Neural progenitor cell (in vitro differentiated cells): ENCODE results near the gene ZKSCAN4. TPM values are rescaled to one million over a fixed set of nuclear protein-coding genes. Genes with fewer than 3 reads are reported as not detected.

Experiments used
- DNase-seq: peaks from one replicate; pipeline ENCODE4 v3.0.0-alpha.2; 2016; ENCODE audit warnings: low spot score
- H2AFZ ChIP-seq: fragments of 200-600 bp; sonication (generic); replicated peaks from 2 replicates; pipeline ENCODE4 v1.6.1; 2016; ENCODE audit warnings: antibody characterized with exemption
- H3F3A ChIP-seq: fragments of 200-600 bp; sonication (generic); 2 replicates; pipeline ENCODE4 v1.6.1; 2016; ENCODE audit warnings: antibody characterized with exemption, low read depth
- H3K27ac ChIP-seq: fragments of 200-600 bp; sonication (generic); 2 replicates; pipeline ENCODE4 v1.5.1; 2016; ENCODE audit warnings: mild to moderate bottlenecking
- H3K27me3 ChIP-seq: fragments of 200-600 bp; sonication (generic); 2 replicates; pipeline ENCODE4 v1.6.1; 2016; ENCODE audit warnings: mild to moderate bottlenecking, moderate library complexity
- H3K36me3 ChIP-seq: fragments of 200-600 bp; sonication (generic); 2 replicates; pipeline ENCODE4 v1.5.1; 2016
- H3K4me1 ChIP-seq: fragments of 200-600 bp; sonication (generic); 2 replicates; pipeline ENCODE4 v1.6.1; 2016; ENCODE audit warnings: mixed run types
- H3K4me2 ChIP-seq: fragments of 200-600 bp; sonication (generic); 2 replicates; pipeline ENCODE4 v1.6.1; 2016
- H3K4me3 ChIP-seq: fragments of 200-600 bp; sonication (generic); 2 replicates; pipeline ENCODE4 v1.5.1; 2016
- H3K79me2 ChIP-seq: fragments of 200-600 bp; sonication (generic); 2 replicates; pipeline ENCODE4 v1.6.1; 2016; ENCODE audit warnings: low read depth
- H3K9ac ChIP-seq: fragments of 200-600 bp; sonication (generic); 2 replicates; pipeline ENCODE4 v1.6.1; 2016
- H3K9me3 ChIP-seq: fragments of 200-600 bp; sonication (generic); 2 replicates; pipeline ENCODE4 v1.5.1; 2016; ENCODE audit warnings: low read depth
- H4K20me1 ChIP-seq: fragments of 200-600 bp; sonication (generic); 2 replicates; pipeline ENCODE4 v1.6.1; 2016; ENCODE audit warnings: low read depth
- H3K27ac Mint-ChIP-seq: 3 replicates; pipeline ENCODE4 v1.8.0; 2021; ENCODE audit warnings: mixed read lengths
- H3K27me3 Mint-ChIP-seq: 2 replicates; pipeline ENCODE4 v1.8.0; 2022; ENCODE audit warnings: low read depth, mild to moderate bottlenecking, inconsistent platforms, moderate library complexity, mixed read lengths; ENCODE audit not compliant: insufficient read depth
- H3K36me3 Mint-ChIP-seq: 3 replicates; pipeline ENCODE4 v1.8.0; 2021; ENCODE audit warnings: mixed read lengths
- H3K4me1 Mint-ChIP-seq: 3 replicates; pipeline ENCODE4 v1.8.0; 2021; ENCODE audit warnings: mixed read lengths
- H3K4me3 Mint-ChIP-seq: 3 replicates; pipeline ENCODE4 v1.8.0; 2021; ENCODE audit warnings: mild to moderate bottlenecking, moderate library complexity, mixed read lengths
- H3K9me3 Mint-ChIP-seq: 3 replicates; pipeline ENCODE4 v1.8.0; 2020; ENCODE audit warnings: mixed read lengths
- CTCF ChIP-seq: fragments of 200-600 bp; sonication (generic); IDR thresholded peaks from 2 replicates; pipeline ENCODE4 v1.5.1; 2017; ENCODE audit warnings: antibody characterized with exemption, mild to moderate bottlenecking
- EZH2 ChIP-seq: fragments of 200-600 bp; sonication (generic); IDR thresholded peaks from 2 replicates; pipeline ENCODE4 v1.6.1; 2017; ENCODE audit warnings: antibody characterized with exemption, mild to moderate bottlenecking, moderate library complexity
- EZH2phosphoT487 ChIP-seq: fragments of 200-600 bp; sonication (generic); IDR thresholded peaks from 2 replicates; pipeline ENCODE4 v1.6.1; 2017; ENCODE audit warnings: antibody characterized with exemption
- total RNA-seq: library from RNA; depleted of rRNA; stranded (reverse); fragments of >200 nt; gene quantifications from 2 replicates; pipeline ENCODE4 v1.2.3, GENCODE V29; 2015; ENCODE audit warnings: low replicate concordance

ZKSCAN4 gene
- total RNA-seq, 1 donor from 2014 or later = 5.9 TPM

- TF ChIP-seq CTCF (no peak), EZH2 (no peak), EZH2phosphoT487 (no peak)
- no peak overlapping the region for H3K9ac ChIP-seq
- peaks cover 2% of the 10 kb centered on the region for H3K79me2 ChIP-seq
- H3K27ac Mint-ChIP-seq = no peak overlapping the region
- H3K27ac ChIP-seq = no peak overlapping the region
- H3K4me1 Mint-ChIP-seq = peaks cover 5% of the 10 kb centered on the region
- no peaks in the 10 kb centered on the region for H4K20me1 ChIP-seq
- no peaks in the 10 kb centered on the region for H3K9me3 ChIP-seq
- H3K4me3 Mint-ChIP-seq = no peak overlapping the region
- no peak for DNase-seq
- no peaks in the 10 kb centered on the region for H3K9me3 Mint-ChIP-seq
- H2AFZ ChIP-seq = no peak overlapping the region
- H3K27me3 ChIP-seq = peaks cover 67% of the 10 kb centered on the region
- H3K36me3 Mint-ChIP-seq = no peaks in the 10 kb centered on the region
- no peaks in the 10 kb centered on the region for H3F3A ChIP-seq
- no peaks in the 10 kb centered on the region for H3K4me1 ChIP-seq
- peaks cover 11% of the 10 kb centered on the region for H3K27me3 Mint-ChIP-seq
- no peaks in the 10 kb centered on the region for H3K36me3 ChIP-seq
- H3K4me2 ChIP-seq = no peak overlapping the region
- no peak overlapping the region for H3K4me3 ChIP-seq
Measured at GRCh38 chr6:28220257-28221133, 31.6 kb downstream of the ZKSCAN4 start.

- Histone ChIP-seq H3K4me1 (no peaks in the 10 kb centered on the region), H3K79me2 (no peaks in the 10 kb centered on the region), H3F3A (peaks cover 4% of the 10 kb centered on the region), H3K27me3 (peaks cover 75% of the 10 kb centered on the region), H3K36me3 (no peaks in the 10 kb centered on the region), H3K9ac (no peak overlapping the region), H2AFZ (peak overlapping the region; percentile 96), H3K4me3 (peak overlapping the region; percentile 57), H3K4me2 (peak overlapping the region; percentile 78), H4K20me1 (no peaks in the 10 kb centered on the region), H3K9me3 (no peaks in the 10 kb centered on the region), H3K27ac (no peak overlapping the region)
- Mint-ChIP-seq H3K27me3 (peaks cover 10% of the 10 kb centered on the region), H3K9me3 (no peaks in the 10 kb centered on the region), H3K27ac (no peak overlapping the region), H3K4me3 (peak overlapping the region; percentile 81), H3K4me1 (no peaks in the 10 kb centered on the region), H3K36me3 (no peaks in the 10 kb centered on the region)
- TF ChIP-seq CTCF (no peak), EZH2 (peak; percentile 45), EZH2phosphoT487 (no peak)
- peak; percentile 69 for DNase-seq
Measured at GRCh38 chr6:28218312-28219248, 33.5 kb downstream of the ZKSCAN4 start.

GRCh38 chr6:28217890-28218289, 34.2 kb downstream of the ZKSCAN4 start:
- Histone ChIP-seq H4K20me1 (no peaks in the 10 kb centered on the region), H3K9ac (no peak overlapping the region), H2AFZ (no peak overlapping the region), H3K79me2 (no peaks in the 10 kb centered on the region), H3K4me3 (no peak overlapping the region), H3K9me3 (no peaks in the 10 kb centered on the region), H3K36me3 (no peaks in the 10 kb centered on the region), H3K4me2 (peak overlapping the region; percentile 78), H3K27ac (no peak overlapping the region), H3K4me1 (peaks cover 4% of the 10 kb centered on the region), H3K27me3 (peaks cover 75% of the 10 kb centered on the region), H3F3A (peaks cover 7% of the 10 kb centered on the region)
- Mint-ChIP-seq H3K9me3 (peaks cover under 1% of the 10 kb centered on the region), H3K4me3 (peak overlapping the region; percentile 33), H3K27ac (no peak overlapping the region), H3K27me3 (peaks cover 11% of the 10 kb centered on the region), H3K4me1 (peaks cover 3% of the 10 kb centered on the region), H3K36me3 (no peaks in the 10 kb centered on the region)
- DNase-seq = no peak
- TF ChIP-seq EZH2phosphoT487 (no peak), CTCF (no peak), EZH2 (no peak)
